ENCODE measurements around the gene OR2V2. TPM values are rescaled to one million over a fixed set of nuclear protein-coding genes. Genes with fewer than 3 reads are reported as not detected.
"Not testable (repeated sequence)": the region's sequence is repeated elsewhere in the genome, so short reads cannot be mapped to it uniquely, and the experiment has no call there.

OR2V2 gene
- total and polyA plus RNA-seq, 11 donors: not detected

DNA sequence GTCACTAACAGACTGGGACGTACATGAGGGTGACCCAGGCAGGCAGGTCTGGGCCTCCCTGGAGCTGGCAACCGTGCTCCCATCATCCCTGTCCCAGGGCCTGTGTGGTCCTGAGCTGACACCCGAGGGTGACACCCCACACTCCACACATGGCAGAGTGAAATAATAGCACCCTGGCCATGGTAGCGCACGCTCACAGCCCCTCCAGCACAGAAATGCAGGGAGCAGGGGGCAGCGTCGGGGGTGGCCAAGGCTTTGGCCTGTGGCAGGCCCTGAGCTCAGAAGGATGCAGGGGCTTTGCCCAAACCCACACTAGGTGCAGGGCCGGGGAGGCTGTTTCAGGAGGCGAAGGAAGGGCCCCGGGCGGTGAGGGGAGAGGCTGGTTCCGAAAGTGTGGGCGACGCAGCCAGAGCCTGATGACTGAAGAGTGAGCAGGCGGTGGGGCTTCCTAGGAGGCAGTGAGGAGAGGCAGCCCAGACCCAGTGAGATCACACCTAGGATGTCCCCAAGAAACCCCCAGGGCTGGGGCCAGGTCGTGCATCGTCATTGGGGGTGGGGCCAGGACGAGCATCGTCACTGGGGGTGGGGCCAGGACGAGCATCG lies 12.9 kb downstream of the OR2V2 start:
- ATAC-seq (peak; percentile 23 to 84 (median 61)), DNase-seq (peak in 3 of 5 donors; percentile 18 to 56 (median 55))
- Histone ChIP-seq H3K27me3 (peaks cover 0 to 22% (median 12%) of the 10 kb centered on the region in 9 donors), H3K36me3 (no peaks in the 10 kb centered on the region), H3K4me1 (peaks cover 0 to 14% (median 2%) of the 10 kb centered on the region in 12 donors), H3K4me3 (peak overlapping the region in 10 of 12 donors; percentile 19 to 53 (median 34)), H3K27ac (peak overlapping the region in 11 of 12 donors; percentile 11 to 81 (median 58)), H3K9me3 (no peaks in the 10 kb centered on the region)
- intact Hi-C loops (cut with DNase I): loop anchor here in 1 of 10 donors (10.0 kb wide), 1 partner anchor 375 kb away; no protein-coding TSS in a partner anchor
- WGBS, 4 donors: 48 to 76% (median 55%) methylated on average over 15 to 21 of the region's 21 CpGs; no CpG with 5 or more reads in 1 of the 4 donors
- no peak for TF ChIP-seq POLR2A (IDR thresholded peaks at IDR 0.05)
- TF ChIP-seq, protein P1, sequence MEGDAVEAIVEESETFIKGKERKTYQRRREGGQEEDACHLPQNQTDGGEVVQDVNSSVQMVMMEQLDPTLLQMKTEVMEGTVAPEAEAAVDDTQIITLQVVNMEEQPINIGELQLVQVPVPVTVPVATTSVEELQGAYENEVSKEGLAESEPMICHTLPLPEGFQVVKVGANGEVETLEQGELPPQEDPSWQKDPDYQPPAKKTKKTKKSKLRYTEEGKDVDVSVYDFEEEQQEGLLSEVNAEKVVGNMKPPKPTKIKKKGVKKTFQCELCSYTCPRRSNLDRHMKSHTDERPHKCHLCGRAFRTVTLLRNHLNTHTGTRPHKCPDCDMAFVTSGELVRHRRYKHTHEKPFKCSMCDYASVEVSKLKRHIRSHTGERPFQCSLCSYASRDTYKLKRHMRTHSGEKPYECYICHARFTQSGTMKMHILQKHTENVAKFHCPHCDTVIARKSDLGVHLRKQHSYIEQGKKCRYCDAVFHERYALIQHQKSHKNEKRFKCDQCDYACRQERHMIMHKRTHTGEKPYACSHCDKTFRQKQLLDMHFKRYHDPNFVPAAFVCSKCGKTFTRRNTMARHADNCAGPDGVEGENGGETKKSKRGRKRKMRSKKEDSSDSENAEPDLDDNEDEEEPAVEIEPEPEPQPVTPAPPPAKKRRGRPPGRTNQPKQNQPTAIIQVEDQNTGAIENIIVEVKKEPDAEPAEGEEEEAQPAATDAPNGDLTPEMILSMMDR (IDR thresholded peaks at IDR 0.05): no peak

DNA sequence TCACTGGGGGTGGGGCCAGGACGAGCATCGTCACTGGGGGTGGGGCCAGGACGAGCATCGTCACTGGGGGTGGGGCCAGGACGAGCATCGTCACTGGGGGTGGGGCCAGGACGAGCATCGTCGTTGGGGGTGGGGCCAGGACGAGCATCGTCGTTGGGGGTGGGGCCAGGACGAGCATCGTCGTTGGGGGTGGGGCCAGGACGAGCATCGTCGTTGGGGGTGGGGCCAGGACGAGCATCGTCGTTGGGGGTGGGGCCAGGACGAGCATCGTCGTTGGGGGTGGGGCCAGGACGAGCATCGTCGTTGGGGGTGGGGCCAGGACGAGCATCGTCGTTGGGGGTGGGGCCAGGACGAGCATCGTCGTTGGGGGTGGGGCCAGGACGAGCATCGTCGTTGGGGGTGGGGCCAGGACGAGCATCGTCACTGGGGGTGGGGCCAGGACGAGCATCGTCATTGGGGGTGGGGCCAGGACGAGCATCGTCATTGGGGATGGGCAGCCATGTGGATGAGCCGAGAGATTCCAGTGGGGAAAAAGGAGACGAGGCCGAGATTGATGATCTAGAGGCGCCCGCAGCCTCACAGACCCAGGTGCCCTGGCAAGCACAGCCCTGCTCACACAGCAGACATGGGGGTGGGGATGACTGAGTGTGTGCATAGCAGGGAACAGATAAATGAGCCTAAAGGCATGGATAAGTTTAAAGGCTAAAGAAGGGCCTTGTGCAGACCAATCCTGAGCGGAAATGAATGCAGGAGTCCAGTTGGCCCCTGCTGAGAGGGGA lies 13.6 kb downstream of the OR2V2 start:
- peaks cover 0 to 14% (median 2%) of the 10 kb centered on the region in 12 donors for H3K4me1 ChIP-seq
- H3K9me3 ChIP-seq, H3K36me3 ChIP-seq: not testable (repeated sequence)
- peak overlapping the region in 3 of 12 donors; percentile 28 to 46 (median 30) for H3K27ac ChIP-seq
- 12 to 28% (median 13%) methylated on average over 15 to 29 of the region's 48 CpGs for WGBS, 4 donors
- peak in 1 of 4 donors; percentile 39 for ATAC-seq
- peak in 1 of 5 donors; percentile 49 for DNase-seq
- peaks cover 0 to 29% (median 14%) of the 10 kb centered on the region in 9 donors for H3K27me3 ChIP-seq
- intact Hi-C loops (cut with DNase I): loop anchor here in 1 of 10 donors (10.0 kb wide), 1 partner anchor 376 kb away; no protein-coding TSS in a partner anchor
- peak overlapping the region in 7 of 12 donors; percentile 20 to 53 (median 33) for H3K4me3 ChIP-seq

DNA sequence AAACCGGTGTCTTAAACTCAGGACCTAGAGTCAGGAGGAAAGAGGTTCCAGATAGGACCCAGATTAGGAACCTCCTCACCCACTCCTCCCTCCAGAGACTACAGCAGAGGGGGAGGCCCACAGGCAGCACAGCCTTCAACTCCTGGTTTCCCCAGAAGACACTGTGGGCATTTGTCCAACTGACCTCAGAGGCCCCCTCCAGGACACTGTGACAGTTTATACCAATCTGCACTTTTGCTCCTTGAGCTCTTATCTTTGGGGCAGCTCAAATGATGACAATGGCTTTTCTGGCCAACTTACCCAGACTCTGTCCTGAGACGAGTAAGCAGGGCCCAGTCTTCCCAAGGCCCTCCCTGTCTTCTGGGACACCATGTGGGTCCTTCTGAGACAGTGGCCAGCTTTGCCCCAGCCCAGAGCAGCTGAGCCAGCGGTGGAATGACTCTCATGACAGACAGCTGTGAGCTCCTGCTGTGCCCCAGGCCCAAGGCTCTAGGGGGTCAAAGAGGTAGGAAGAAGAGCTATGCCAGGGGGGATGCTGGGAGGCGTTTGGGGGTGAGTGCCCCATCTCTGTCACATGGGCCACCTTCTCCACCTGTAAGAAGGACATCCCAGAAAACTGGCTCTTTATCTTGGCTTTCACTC lies 14.3 kb downstream of the OR2V2 start:
- Histone ChIP-seq H3K27me3 (peaks cover 0 to 36% (median 21%) of the 10 kb centered on the region in 9 donors), H3K4me1 (peaks cover 0 to 14% (median 2%) of the 10 kb centered on the region in 12 donors), H3K4me3 (no peak overlapping the region), H3K9me3 (no peaks in the 10 kb centered on the region), H3K36me3 (no peaks in the 10 kb centered on the region), H3K27ac (peak overlapping the region in 3 of 12 donors; percentile 28 to 46 (median 30))
- ATAC-seq (no peak), DNase-seq (no peak)
- WGBS, 4 donors: 67 to 84% (median 80%) methylated on average over 4 of the region's 4 CpGs
- TF ChIP-seq POLR2A (IDR thresholded peaks at IDR 0.05): no peak
- TF ChIP-seq, protein P1 (IDR thresholded peaks at IDR 0.05): no peak
- intact Hi-C loops (cut with DNase I): loop anchor here in 1 of 10 donors (10.0 kb wide), 1 partner anchor 377 kb away; no protein-coding TSS in a partner anchor

DNA sequence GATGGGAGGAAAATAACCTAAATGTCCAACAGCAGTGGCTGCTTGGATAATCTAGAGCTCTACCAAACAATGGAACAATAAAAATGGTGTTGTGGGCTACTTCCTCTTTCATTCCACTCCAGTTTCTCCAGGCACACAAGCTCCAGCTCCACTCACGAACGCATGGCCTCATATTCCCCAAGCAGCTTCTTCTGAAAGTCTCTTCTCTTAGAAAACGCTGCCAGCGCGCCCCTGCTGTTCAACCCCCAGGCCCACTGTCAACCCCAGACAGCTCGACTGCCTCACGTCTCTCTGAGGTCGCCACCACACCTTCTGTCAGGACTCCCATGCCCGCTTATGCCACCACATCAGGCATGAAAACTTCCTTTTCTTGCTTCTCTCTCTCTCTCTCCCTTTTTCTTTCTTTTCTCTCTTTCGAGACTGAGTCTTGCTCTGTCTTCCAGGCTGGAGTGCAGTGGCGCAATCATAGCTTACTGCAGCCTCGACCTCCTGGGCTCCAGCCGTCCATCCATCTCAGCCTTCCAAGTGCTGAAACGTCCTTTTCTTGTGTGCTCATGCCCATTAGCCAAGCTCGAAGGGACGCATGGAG lies 16.2 kb downstream of the OR2V2 start:
- intact Hi-C loops (cut with DNase I): loop anchor here in 1 of 10 donors (10.0 kb wide), 1 partner anchor 379 kb away; no protein-coding TSS in a partner anchor
- H3K27ac ChIP-seq: no peak overlapping the region
- WGBS, 4 donors: 35 to 50% (median 45%) methylated on average over 16 of the region's 16 CpGs
- H3K27me3 ChIP-seq: peaks cover 0 to 56% (median 32%) of the 10 kb centered on the region in 9 donors
- TF ChIP-seq, protein P1 (IDR thresholded peaks at IDR 0.05): no peak
- TF ChIP-seq POLR2A (IDR thresholded peaks at IDR 0.05): no peak
- no peaks in the 10 kb centered on the region for H3K36me3 ChIP-seq
- peaks cover 0 to 14% (median 2%) of the 10 kb centered on the region in 12 donors for H3K4me1 ChIP-seq
- no peak for DNase-seq
- H3K9me3 ChIP-seq: no peaks in the 10 kb centered on the region
- H3K4me3 ChIP-seq: peak overlapping the region in 1 of 12 donors; percentile 10
- no peak for ATAC-seq
